Amniotic epithelial cell (primary cell): ENCODE data around the gene MDM4.

Source experiments
- DNase-seq: peaks from one replicate; pipeline ENCODE4 v3.0.0-alpha.2; 2010; ENCODE audit warnings: low read depth

The MDM4 gene

DNA sequence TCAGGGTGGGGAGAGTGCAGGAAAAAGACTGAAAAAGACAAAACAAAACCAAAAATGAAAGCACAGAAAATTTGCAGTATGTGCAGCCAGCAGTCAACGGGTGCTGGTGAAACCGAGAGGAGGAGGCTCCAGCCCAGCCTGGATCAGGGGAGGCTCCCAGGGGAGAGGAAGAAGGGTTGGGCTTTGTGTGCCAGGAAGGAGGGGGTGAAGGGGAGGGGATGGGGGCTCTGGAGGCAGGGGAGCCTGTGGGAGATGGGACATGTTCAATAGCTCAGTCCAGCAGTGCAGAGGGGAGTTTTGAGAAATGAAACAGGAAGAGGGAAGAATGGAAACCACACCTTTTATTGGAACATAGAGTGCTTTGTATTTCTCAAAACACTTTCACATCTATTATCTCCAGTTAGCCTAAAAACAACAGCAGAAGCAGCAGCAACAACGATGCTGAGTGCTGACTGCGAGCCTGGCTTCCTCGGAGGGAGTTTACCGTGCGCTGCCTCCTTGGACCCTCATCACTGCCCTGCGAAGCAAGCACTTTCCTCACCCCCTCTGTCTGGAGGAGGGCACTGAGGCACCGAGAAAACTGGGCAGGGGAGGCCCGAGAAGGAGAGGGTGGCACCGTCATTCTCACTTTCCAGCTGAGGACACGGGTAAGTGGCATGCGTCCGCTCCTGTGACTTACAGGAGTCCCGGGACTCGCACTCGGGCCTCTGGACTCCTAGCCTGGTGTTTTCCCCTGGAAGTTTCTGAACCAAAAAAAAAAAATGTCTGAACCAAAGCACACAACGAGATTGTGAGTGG, 62.9 kb downstream of the MDM4 start:
- no peak for DNase-seq

GRCh38 chr1:204579681-204580080, 63.5 kb downstream of the MDM4 start:
- no peak for DNase-seq

GRCh38 chr1:204580862-204581261, 64.7 kb downstream of the MDM4 start:
- no peak for DNase-seq

- no peak for DNase-seq
Measured at GRCh38 chr1:204581759-204582158, 65.6 kb downstream of the MDM4 start.

DNA sequence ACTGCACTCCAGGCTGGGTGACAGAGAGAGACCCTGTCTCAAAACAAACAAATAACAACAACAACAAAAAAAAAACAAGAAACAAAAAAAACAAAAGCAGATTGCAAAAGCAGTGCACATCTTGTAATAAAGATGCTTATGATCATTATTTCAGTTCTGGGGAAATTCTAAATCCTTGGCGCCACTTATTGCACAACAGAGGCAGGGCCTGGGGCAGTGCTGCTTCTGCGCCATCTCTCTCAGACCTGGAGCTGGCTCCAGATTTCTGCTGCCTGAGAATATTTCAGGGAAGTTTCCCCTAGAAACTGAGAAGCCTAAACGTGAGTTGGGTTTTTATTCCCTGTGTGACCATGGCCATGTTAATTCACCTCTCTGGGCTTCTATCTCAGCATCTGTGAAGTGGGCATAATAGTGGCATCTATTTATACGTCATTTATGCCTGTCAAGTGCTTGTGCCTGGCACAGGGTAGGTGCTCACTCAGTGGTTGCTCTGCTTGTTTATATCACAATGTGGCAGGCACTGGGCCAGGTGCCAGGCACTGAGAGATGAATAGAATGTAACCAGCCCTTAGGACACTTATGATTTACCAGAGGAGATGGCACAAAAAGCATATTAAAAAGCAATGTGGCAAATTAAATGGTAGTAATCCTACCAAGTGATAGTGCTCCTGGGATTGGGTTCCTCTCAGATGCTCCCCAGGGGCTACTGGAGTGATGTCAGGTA, 67.9 kb downstream of the MDM4 start:
- DNase-seq = peak; percentile 39

DNA sequence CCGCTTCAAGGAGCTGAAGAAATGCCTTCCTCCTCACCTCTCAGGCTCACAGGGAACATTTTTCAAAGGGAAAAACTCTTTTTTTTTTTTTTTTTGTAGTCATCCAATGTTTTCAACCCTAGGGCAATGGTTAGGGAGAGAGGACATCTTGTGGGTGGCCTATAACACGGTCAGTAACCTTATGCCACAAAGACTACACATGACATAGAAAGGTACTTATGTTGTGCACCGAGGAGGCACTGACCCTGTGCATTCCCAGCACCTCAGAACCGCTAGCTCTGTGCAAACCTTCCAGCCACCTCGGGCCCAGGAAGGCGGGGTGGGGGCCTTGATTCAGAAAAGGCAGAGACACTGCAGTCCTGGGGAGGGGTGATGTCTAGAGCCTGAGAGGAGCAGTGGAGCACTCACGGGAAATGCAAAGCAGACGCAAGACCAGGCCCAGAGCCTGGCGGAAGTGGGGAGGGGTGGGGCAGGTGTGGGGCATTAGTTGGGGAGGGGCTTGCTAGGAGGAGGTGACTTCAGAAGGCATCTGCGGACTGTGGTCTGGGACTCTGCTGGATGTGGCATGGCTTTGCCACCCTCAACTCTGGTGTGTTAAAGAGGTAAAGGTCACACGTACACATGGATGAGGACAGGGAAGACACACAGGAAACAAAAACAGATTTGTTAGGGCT, 68.6 kb downstream of the MDM4 start:
- no peak for DNase-seq

GRCh38 chr1:204587621-204588020, 71.4 kb downstream of the MDM4 start:
- DNase-seq = no peak

GRCh38 chr1:204588826-204589225, 72.6 kb downstream of the MDM4 start:
- no peak for DNase-seq

- DNase-seq = peak; percentile 86
Measured at GRCh38 chr1:204589409-204590038, 73.3 kb downstream of the MDM4 start.

- DNase-seq = peak; percentile 63
Measured at GRCh38 chr1:204591473-204592090, 75.4 kb downstream of the MDM4 start.

- peak; percentile 10 for DNase-seq
Measured at GRCh38 chr1:204592246-204592948, 76.2 kb downstream of the MDM4 start.

GRCh38 chr1:204598319-204598969, 82.2 kb downstream of the MDM4 start:
- DNase-seq = no peak

- no peak for DNase-seq
Measured at GRCh38 chr1:204599098-204599497, 82.9 kb downstream of the MDM4 start.

DNA sequence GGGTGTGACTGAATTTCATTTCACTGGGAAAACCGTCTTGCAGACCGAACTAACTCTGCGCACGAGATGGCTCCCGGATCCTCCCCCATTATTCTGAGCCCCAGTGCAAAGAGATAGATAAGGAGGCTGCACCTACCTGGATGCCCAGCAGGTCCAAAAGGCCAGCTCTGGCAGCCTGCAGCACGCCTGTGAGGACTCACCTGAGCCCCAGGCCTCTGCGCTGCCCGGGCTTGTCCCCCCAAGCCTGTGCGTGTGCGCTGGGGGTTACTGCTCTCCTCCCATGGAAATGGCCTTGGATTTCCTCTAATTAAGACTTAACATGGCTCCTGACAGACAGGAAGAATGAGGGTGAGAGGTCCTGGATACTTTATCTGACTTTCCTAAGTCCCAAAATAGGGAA, 83.4 kb downstream of the MDM4 start:
- no peak for DNase-seq

DNA sequence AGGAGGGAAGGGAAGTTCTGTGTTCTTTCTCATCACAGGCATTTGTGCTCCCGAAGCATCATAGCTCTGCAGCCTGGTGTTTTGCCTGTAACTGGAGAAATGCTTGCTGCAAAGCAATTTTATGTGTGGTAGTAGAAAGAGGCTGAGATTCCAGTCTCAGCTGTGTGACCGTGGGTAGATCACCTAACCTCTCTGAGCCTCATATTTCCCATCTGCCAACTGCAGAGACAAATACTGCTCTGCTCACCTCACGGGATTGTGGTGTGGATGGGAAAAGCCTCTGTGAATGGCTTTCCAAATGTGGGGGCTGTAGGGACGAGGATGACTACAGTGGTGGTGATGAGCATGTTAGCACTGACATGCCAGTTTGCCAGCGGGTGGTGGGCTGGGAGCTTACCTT, 84.0 kb downstream of the MDM4 start:
- no peak for DNase-seq

GRCh38 chr1:204600968-204601367, 84.8 kb downstream of the MDM4 start:
- DNase-seq = no peak

- DNase-seq = no peak
Measured at GRCh38 chr1:204602111-204602579, 85.9 kb downstream of the MDM4 start.

- DNase-seq = no peak
Measured at GRCh38 chr1:204602871-204603542, 86.8 kb downstream of the MDM4 start.

GRCh38 chr1:204605791-204606190, 89.6 kb downstream of the MDM4 start:
- DNase-seq = no peak
